Right lobe of liver (tissue), 4 donors: ENCODE data around the gene CFAP46.

ENCODE experiments used
- POLR2A ChIP-seq: fragments of 450-650 bp; IDR thresholded peaks from one replicate; pipeline ENCODE4 v1.6.1; 2017; ENCODE audit warnings: antibody characterized with exemption, mild to moderate bottlenecking
- TF ChIP-seq, protein P1 (sequence below), 4 donors: fragments of 200-600 bp in 3 of 4; fragments of 450-650 bp in 1 of 4; IDR thresholded peaks; one replicate each; pipeline versions ENCODE4 v1.5.1 to v1.8.0; 2016 to 2022; ENCODE audit warnings: antibody characterized with exemption in 4 of 4, mild to moderate bottlenecking in 2 of 4
- donor health status: DM: no; HTN: no; CAD: no.
- donor health status: DM: no; HTN: no; CAD: no.
- donor health status: DM: no; HTN: yes; CAD: no.

DNA sequence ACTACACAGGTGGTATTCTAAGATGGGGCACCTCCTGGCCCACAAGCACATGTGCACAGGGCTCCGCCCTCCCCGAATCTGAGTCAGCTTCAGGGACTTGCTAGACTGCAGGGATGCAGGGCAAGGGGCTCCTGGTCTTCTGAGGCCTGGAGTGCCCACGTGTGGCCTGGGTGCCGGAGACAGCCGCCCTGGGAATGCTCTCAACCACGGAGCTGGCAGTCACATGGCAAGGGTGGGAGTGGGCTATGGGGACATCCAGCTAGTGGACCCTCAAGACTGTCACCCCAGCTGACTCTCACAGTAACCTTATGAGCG lies 42.7 kb downstream of the CFAP46 start:
- no peak for TF ChIP-seq POLR2A
- TF ChIP-seq, protein P1, sequence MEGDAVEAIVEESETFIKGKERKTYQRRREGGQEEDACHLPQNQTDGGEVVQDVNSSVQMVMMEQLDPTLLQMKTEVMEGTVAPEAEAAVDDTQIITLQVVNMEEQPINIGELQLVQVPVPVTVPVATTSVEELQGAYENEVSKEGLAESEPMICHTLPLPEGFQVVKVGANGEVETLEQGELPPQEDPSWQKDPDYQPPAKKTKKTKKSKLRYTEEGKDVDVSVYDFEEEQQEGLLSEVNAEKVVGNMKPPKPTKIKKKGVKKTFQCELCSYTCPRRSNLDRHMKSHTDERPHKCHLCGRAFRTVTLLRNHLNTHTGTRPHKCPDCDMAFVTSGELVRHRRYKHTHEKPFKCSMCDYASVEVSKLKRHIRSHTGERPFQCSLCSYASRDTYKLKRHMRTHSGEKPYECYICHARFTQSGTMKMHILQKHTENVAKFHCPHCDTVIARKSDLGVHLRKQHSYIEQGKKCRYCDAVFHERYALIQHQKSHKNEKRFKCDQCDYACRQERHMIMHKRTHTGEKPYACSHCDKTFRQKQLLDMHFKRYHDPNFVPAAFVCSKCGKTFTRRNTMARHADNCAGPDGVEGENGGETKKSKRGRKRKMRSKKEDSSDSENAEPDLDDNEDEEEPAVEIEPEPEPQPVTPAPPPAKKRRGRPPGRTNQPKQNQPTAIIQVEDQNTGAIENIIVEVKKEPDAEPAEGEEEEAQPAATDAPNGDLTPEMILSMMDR (IDR thresholded peaks at IDR 0.05), result no peak
